COLO668 (cell line): ENCODE data around the gene ERICH3.

Source experiments
- DNase-seq: peaks from one replicate; lab custom pipeline; 2025; ENCODE audit not compliant: unreplicated experiment; lab: John Stamatoyannopoulos, UW

ERICH3 gene

DNA sequence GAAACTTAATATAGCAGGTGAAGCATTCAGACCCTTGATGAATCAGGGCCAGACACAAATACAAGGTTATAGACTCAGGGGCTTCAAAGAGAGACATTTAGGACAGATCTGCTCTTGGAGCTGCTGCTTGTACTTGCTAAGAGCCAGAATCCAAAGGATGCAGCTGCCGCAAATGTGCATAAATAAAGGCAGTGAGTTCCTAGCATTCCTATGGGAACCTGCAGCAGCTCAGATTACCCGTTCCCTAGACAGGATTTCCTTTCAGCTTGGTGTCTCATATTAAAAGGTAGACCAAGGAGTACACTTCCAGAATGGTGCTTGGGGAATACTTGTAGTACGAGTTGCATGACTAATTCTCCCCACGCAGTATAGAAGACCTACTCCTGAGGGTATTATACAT lies 151.4 kb downstream of the ERICH3 start:
- DNase-seq, result peak; percentile 27
